Type B pancreatic cell (in vitro differentiated cells): ENCODE results near the gene SCGB1C1. TPM values are rescaled to one million over a fixed set of nuclear protein-coding genes. Genes with fewer than 3 reads are reported as not detected.

ENCODE experiments used
- DNase-seq: peaks from one replicate; pipeline ENCODE4 v3.0.0; 2021; ENCODE audit warnings: mixed read lengths; ENCODE audit not compliant: unreplicated experiment; ENCODE audit errors: extremely low spot score
- H3K27ac Mint-ChIP-seq: 2 replicates; pipeline ENCODE4 v1.8.0; 2021; ENCODE audit warnings: mild to moderate bottlenecking, mixed read lengths
- H3K27me3 Mint-ChIP-seq: 2 replicates; pipeline ENCODE4 v1.8.0; 2021; ENCODE audit warnings: mixed read lengths
- H3K36me3 Mint-ChIP-seq: 2 replicates; pipeline ENCODE4 v1.8.0; 2021; ENCODE audit warnings: mixed read lengths
- H3K4me1 Mint-ChIP-seq: one replicate; pipeline ENCODE4 v1.8.0; 2021; ENCODE audit warnings: mixed read lengths; ENCODE audit not compliant: unreplicated experiment
- H3K4me3 Mint-ChIP-seq: 2 replicates; pipeline ENCODE4 v1.8.0; 2021; ENCODE audit warnings: mild to moderate bottlenecking, mixed read lengths
- H3K9me3 Mint-ChIP-seq: 2 replicates; pipeline ENCODE4 v1.8.0; 2021; ENCODE audit warnings: mixed read lengths
- total RNA-seq: library from RNA; stranded (reverse); gene quantifications from 2 replicates; pipeline ENCODE4 v1.2.1, GENCODE V29; 2021; ENCODE audit warnings: low replicate concordance
- TF ChIP-seq, protein P1 (sequence below): fragments of 200-600 bp; sonication (generic); conservative IDR thresholded peaks from 2 replicates; pipeline ENCODE4 v1.5.0; 2021; ENCODE audit warnings: antibody characterized with exemption, mild to moderate bottlenecking

SCGB1C1 gene
- total RNA-seq, 1 donor from 2014 or later = not detected

DNA sequence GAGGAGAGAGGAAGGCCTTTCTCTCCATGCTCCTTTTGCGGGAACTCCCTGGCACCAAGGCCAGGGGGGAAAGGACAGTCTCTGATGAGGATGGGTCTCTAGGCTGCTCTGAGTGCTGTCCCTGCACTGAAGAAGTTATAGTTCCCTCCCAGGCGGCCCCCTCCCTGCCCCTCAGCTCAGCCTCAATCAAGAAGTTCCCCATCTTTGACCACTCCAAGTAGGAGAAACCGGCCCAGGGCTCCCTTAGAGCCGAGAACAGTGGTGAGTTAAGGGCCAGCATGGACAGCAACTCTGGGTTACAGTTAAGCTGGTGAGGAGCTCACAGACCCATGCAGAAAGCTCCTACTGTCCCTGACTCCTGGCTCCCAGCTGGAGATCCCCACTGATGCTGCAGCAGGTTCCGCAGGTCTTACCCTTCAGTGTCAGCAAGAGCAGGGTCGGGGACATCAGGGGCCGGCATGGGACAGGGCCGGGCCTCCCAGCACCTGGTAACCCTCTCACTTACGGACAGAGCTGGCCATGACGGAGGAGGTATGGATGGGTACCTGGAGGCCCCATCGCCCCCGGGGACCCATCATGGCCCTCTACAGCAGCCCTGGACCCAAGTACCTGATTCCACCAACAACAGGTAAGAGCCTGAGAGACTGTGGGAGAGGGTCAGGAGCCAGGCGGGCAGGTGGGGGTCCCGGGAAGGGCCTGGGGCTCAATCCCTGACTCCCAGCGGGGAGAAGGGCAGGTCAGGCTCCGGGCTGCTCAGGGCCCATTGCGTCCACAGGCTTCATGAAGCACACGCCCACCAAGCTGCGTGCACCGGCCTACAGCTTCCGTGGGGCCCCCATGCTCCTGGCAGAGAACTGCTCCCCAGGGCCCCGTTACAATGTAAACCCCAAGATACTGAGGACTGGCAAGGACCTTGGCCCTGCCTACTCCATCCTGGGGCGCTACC is 4.2 kb downstream of the SCGB1C1 start:
- Mint-ChIP-seq H3K9me3 (no peaks in the 10 kb centered on the region), H3K4me3 (no peak overlapping the region), H3K27ac (no peak overlapping the region), H3K4me1 (no peaks in the 10 kb centered on the region), H3K36me3 (peaks cover under 1% of the 10 kb centered on the region), H3K27me3 (no peaks in the 10 kb centered on the region)
- TF ChIP-seq, protein P1, sequence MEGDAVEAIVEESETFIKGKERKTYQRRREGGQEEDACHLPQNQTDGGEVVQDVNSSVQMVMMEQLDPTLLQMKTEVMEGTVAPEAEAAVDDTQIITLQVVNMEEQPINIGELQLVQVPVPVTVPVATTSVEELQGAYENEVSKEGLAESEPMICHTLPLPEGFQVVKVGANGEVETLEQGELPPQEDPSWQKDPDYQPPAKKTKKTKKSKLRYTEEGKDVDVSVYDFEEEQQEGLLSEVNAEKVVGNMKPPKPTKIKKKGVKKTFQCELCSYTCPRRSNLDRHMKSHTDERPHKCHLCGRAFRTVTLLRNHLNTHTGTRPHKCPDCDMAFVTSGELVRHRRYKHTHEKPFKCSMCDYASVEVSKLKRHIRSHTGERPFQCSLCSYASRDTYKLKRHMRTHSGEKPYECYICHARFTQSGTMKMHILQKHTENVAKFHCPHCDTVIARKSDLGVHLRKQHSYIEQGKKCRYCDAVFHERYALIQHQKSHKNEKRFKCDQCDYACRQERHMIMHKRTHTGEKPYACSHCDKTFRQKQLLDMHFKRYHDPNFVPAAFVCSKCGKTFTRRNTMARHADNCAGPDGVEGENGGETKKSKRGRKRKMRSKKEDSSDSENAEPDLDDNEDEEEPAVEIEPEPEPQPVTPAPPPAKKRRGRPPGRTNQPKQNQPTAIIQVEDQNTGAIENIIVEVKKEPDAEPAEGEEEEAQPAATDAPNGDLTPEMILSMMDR = no peak
- DNase-seq = peak; percentile 32

DNA sequence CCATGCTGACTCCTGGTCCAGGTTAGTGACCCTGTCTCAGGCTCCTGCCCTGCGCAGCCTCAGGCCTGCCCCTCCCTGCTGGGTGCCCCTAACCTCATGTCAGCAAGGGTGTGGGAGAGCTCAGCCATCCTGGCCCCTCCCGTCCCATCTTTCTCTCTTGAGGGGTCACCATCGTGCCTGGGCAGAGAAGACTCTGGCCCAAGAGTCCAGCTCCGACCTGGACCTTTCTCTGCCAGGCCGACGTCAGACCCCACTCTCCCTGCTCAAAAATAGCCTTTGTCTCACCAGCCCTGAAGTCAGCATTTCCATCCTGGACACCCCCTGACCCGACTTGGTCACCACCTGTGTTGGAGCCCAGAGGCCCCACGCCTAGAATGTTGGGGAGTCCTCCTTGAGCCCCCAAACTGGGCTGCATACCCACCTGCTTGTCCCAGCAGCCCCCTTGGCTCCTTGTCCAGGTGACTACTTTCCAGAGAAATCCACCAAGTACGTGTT is 4.9 kb downstream of the SCGB1C1 start:
- Mint-ChIP-seq H3K27ac (no peak overlapping the region), H3K4me1 (no peaks in the 10 kb centered on the region)

DNA sequence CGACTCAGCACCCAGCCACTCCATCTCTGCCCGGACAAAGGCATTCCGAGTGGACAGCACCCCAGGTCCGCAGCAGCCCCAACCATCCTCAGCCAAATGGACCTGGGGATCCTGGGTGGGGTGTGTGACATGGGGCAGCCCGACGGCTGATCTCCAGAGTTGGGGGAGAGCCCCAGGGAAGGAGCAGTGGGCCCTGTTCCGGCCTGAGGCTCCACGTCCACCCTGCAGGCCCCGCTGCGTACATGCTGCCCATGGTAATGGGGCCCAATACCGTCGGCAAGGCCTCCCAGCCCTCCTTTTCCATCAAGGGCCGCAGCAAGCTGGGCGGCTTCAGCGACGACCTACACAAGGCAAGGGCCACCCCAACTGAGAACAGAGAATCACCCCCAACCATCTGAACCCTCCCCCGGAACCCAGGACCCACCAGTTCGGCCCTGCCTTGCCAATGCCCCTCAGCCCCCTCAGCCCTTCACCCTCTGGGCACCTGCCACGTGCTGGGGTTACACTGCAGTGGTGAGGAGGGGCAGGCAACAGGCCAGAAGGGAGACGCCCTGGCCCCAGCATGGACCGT is 5.4 kb downstream of the SCGB1C1 start:
- no peak overlapping the region for H3K4me3 Mint-ChIP-seq
- H3K4me1 Mint-ChIP-seq = no peaks in the 10 kb centered on the region
- H3K27ac Mint-ChIP-seq = no peak overlapping the region
- peaks cover 5% of the 10 kb centered on the region for H3K36me3 Mint-ChIP-seq
- H3K9me3 Mint-ChIP-seq = no peaks in the 10 kb centered on the region
- DNase-seq = no peak
- TF ChIP-seq, protein P1 = no peak
- H3K27me3 Mint-ChIP-seq = no peaks in the 10 kb centered on the region

More for the DNA sequence above, 4.9 kb downstream of the SCGB1C1 start:
- H3K27me3 Mint-ChIP-seq = no peaks in the 10 kb centered on the region
- TF ChIP-seq, protein P1 = no peak
- no peak overlapping the region for H3K4me3 Mint-ChIP-seq
- H3K9me3 Mint-ChIP-seq = no peaks in the 10 kb centered on the region
- no peak for DNase-seq
- H3K36me3 Mint-ChIP-seq = peaks cover 5% of the 10 kb centered on the region

DNA sequence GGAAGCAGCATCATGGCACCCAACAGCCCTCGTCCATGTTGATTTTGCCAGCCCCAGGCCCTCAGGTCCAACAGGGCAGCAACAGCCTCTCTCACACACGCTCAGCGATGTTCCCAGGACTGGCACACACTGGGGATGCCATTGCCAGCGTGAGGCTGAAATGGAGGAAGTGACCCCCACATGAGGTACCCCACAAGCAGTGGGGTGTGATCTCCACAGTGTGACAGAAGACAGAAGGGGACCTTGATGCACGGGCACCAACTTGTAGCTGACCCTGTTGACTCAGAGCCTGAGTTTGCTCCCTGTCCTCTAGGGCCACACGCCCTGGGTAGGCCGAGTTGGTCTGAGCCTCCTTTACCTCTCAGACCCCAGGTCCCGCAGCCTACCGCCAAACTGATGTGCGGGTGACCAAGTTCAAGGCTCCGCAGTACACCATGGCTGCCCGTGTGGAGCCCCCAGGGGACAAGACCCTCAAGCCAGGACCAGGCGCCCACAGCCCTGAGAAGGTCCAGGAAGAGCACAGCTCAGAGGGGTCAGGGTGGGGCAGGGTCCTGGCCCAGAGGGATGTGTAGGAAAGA is 6.2 kb downstream of the SCGB1C1 start:
- H3K4me3 Mint-ChIP-seq = no peak overlapping the region
- H3K4me1 Mint-ChIP-seq = no peaks in the 10 kb centered on the region
- H3K36me3 Mint-ChIP-seq = peaks cover 5% of the 10 kb centered on the region
- H3K27me3 Mint-ChIP-seq = no peaks in the 10 kb centered on the region
- H3K27ac Mint-ChIP-seq = no peak overlapping the region
- H3K9me3 Mint-ChIP-seq = no peaks in the 10 kb centered on the region
- TF ChIP-seq, protein P1 = no peak
- peak; percentile 62 for DNase-seq

DNA sequence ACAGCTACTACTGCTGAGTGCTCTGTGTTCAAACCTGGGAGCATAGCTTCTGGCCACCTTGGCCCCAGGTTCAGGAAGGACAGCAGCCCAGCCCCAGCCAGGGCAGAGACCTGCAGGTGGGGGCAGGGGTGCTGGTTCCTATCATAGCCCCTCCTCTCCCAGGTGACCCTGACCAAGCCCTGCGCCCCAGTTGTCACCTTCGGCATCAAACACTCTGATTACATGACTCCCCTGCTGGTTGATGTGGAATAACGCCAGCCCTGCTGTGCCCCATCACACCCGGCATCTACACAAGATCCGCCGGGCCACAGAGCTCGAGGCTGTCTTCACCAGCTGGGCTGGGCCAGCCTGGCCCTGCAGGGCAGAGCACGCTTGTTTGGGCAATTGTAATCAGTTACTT is 6.9 kb downstream of the SCGB1C1 start:
- Mint-ChIP-seq H3K27ac (no peak overlapping the region), H3K4me3 (no peak overlapping the region), H3K9me3 (no peaks in the 10 kb centered on the region), H3K27me3 (no peaks in the 10 kb centered on the region), H3K36me3 (peaks cover 5% of the 10 kb centered on the region), H3K4me1 (no peaks in the 10 kb centered on the region)
- TF ChIP-seq, protein P1 = no peak
- DNase-seq = peak; percentile 48
